A673 (cell line): ENCODE measurements around the gene GNG12.

Source experiments
- CTCF ChIP-seq: fragments of 300-800, 200-600 bp; sonication (generic); conservative IDR thresholded peaks from 2 replicates; pipeline ENCODE4 v1.5.1; 2017; ENCODE audit warnings: low read depth, mild to moderate bottlenecking, antibody characterized with exemption, low read length, moderate library complexity, mixed read lengths
- EZH2 ChIP-seq: fragments of 200-600 bp; sonication (generic); IDR thresholded peaks from 2 replicates; pipeline ENCODE4 v1.6.1; 2017; ENCODE audit warnings: borderline replicate concordance, low read depth, mild to moderate bottlenecking, mixed read lengths, antibody characterized with exemption, low read length; ENCODE audit not compliant: poor library complexity, severe bottlenecking

- TF ChIP-seq CTCF: peak; percentile 81
- no peak for TF ChIP-seq EZH2
Measured at GRCh38 chr1:67766141-67766978, 66.9 kb downstream of the GNG12 start.
